ENCODE measurements around the gene UFSP1.

GRCh38 chr7:100885440-100886141 is 3.9 kb downstream of the UFSP1 start:
- TF ChIP-seq POLR2AphosphoS5 (IDR thresholded peaks at IDR 0.05): no peak
- TF ChIP-seq, protein P1, sequence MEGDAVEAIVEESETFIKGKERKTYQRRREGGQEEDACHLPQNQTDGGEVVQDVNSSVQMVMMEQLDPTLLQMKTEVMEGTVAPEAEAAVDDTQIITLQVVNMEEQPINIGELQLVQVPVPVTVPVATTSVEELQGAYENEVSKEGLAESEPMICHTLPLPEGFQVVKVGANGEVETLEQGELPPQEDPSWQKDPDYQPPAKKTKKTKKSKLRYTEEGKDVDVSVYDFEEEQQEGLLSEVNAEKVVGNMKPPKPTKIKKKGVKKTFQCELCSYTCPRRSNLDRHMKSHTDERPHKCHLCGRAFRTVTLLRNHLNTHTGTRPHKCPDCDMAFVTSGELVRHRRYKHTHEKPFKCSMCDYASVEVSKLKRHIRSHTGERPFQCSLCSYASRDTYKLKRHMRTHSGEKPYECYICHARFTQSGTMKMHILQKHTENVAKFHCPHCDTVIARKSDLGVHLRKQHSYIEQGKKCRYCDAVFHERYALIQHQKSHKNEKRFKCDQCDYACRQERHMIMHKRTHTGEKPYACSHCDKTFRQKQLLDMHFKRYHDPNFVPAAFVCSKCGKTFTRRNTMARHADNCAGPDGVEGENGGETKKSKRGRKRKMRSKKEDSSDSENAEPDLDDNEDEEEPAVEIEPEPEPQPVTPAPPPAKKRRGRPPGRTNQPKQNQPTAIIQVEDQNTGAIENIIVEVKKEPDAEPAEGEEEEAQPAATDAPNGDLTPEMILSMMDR (IDR thresholded peaks at IDR 0.05): no peak
- TF ChIP-seq EP300 (IDR thresholded peaks at IDR 0.05; ENCODE audit: low read depth): no peak

Data from transverse colon (tissue), 4 donors.